IMR-90 (cell line): ENCODE results near the gene PITPNM1. TPM values are rescaled to one million over a fixed set of nuclear protein-coding genes. Genes with fewer than 3 reads are reported as not detected.

Source experiments
- ATAC-seq: fragments of 200-7000 bp; cut with Tn5 transposase; 2 replicates; pipeline ENCODE4 v1.9.1; 2020; ENCODE audit warnings: low read depth, mild to moderate bottlenecking, moderate library complexity
- BruUV-seq: library from RNA; stranded (reverse); fragments of 400-500 nt; replicated peaks from 2 replicates; lab custom pipeline; 2021; lab: Mats Ljungman, UMichigan
- CTCF ChIA-PET: fragments of 300-600 bp; formaldehyde crosslinking; extraction: SDS; loops from one replicate; lab custom pipeline; 2021; ENCODE audit warnings: antibody characterized with exemption; lab: Yijun Ruan, JAX
- POLR2A ChIA-PET: fragments of 300-600 bp; sonication (Branson Sonifier 250); formaldehyde crosslinking; loops from one replicate; lab custom pipeline; 2022; ENCODE audit warnings: antibody characterized with exemption; ENCODE audit not compliant: unreplicated experiment; lab: Charles Lee
- DNase-seq: peaks from one replicate; pipeline ENCODE4 v3.0.0; 2013
- H2AFZ ChIP-seq: replicated peaks from 2 replicates; pipeline ENCODE3; 2013; ENCODE audit warnings: low read length, mild to moderate bottlenecking; ENCODE audit not compliant: poor library complexity
- H2AK5ac ChIP-seq: 2 replicates; pipeline ENCODE4 v1.6.1; 2013; ENCODE audit warnings: low read depth, low read length, inconsistent platforms
- H2AK9ac ChIP-seq: replicated peaks from 2 replicates; pipeline ENCODE3; 2013; ENCODE audit warnings: mild to moderate bottlenecking, low read depth, low read length, moderate library complexity; ENCODE audit not compliant: poor library complexity
- H2BK120ac ChIP-seq: 2 replicates; pipeline ENCODE4 v1.6.1; 2013; ENCODE audit warnings: low read depth, low read length, inconsistent platforms
- H2BK15ac ChIP-seq: 3 replicates; pipeline ENCODE4 v1.6.1; 2013; ENCODE audit warnings: low read depth, low read length, inconsistent platforms
- H2BK20ac ChIP-seq: 2 replicates; pipeline ENCODE4 v1.6.1; 2013; ENCODE audit warnings: low read depth, mild to moderate bottlenecking, inconsistent platforms, low read length, moderate library complexity
- H2BK5ac ChIP-seq: 2 replicates; pipeline ENCODE4 v1.6.1; 2013; ENCODE audit warnings: mild to moderate bottlenecking, low read depth, low read length, inconsistent platforms; ENCODE audit not compliant: poor library complexity, severe bottlenecking
- H3K14ac ChIP-seq: replicated peaks from 2 replicates; pipeline ENCODE4 v1.6.1; 2013; ENCODE audit warnings: low read depth, low read length, inconsistent platforms
- H3K18ac ChIP-seq: 2 replicates; pipeline ENCODE4 v1.6.1; 2013; ENCODE audit warnings: low read depth, low read length, control low read depth
- H3K23ac ChIP-seq: 2 replicates; pipeline ENCODE4 v1.6.1; 2013; ENCODE audit warnings: low read depth, low read length, inconsistent platforms
- H3K27ac ChIP-seq: 2 replicates; pipeline ENCODE4 v1.5.1; 2013; ENCODE audit warnings: mild to moderate bottlenecking, control low read depth, low read length; ENCODE audit not compliant: insufficient read depth
- H3K27me3 ChIP-seq: 2 replicates; pipeline ENCODE4 v1.6.1; 2013; ENCODE audit warnings: low read length; ENCODE audit not compliant: control insufficient read depth, insufficient read depth
- H3K36me3 ChIP-seq: 2 replicates; pipeline ENCODE4 v1.6.1; 2013; ENCODE audit warnings: low read length, mixed read lengths; ENCODE audit not compliant: control insufficient read depth, insufficient read depth
- H3K4ac ChIP-seq: 2 replicates; pipeline ENCODE4 v1.6.1; 2013; ENCODE audit warnings: low read depth, low read length, inconsistent platforms
- H3K4me1 ChIP-seq: 2 replicates; pipeline ENCODE4 v1.6.1; 2013; ENCODE audit warnings: low read length, mixed read lengths; ENCODE audit not compliant: control insufficient read depth, insufficient read depth
- H3K4me2 ChIP-seq: 2 replicates; pipeline ENCODE4 v1.6.1; 2013; ENCODE audit warnings: low read depth, mild to moderate bottlenecking, control low read depth, low read length, moderate library complexity
- H3K4me3 ChIP-seq: 2 replicates; pipeline ENCODE4 v1.5.1; 2013; ENCODE audit warnings: low read depth, mild to moderate bottlenecking, control low read depth, low read length, moderate library complexity; ENCODE audit not compliant: insufficient read depth
- H3K56ac ChIP-seq: 2 replicates; pipeline ENCODE4 v1.6.1; 2013; ENCODE audit warnings: low read length, inconsistent platforms; ENCODE audit not compliant: insufficient read depth; ENCODE audit errors: extremely low read depth
- H3K79me1 ChIP-seq, 2 experiments: 2 replicates each; pipeline ENCODE4 v1.6.1; 2013; ENCODE audit warnings: low read length in 2 of 2, inconsistent platforms in 1 of 2, low read depth in 1 of 2
- H3K9ac ChIP-seq: 2 replicates; pipeline ENCODE4 v1.6.1; 2013; ENCODE audit warnings: low read depth, low read length, control low read depth
- H3K9me1 ChIP-seq: 2 replicates; pipeline ENCODE4 v1.6.1; 2013; ENCODE audit warnings: low read length, inconsistent platforms; ENCODE audit not compliant: insufficient read depth
- H3K9me3 ChIP-seq: 2 replicates; pipeline ENCODE4 v1.6.1; 2013; ENCODE audit warnings: low read length; ENCODE audit not compliant: control insufficient read depth, insufficient read depth
- H4K20me1 ChIP-seq: 2 replicates; pipeline ENCODE4 v1.6.1; 2013; ENCODE audit warnings: low read length, inconsistent platforms; ENCODE audit not compliant: insufficient read depth
- H4K5ac ChIP-seq: 2 replicates; pipeline ENCODE4 v1.6.1; 2013; ENCODE audit warnings: mild to moderate bottlenecking, low read depth, low read length, control low read depth
- H4K8ac ChIP-seq, 2 experiments: 2 replicates each; pipeline ENCODE4 v1.6.1; 2013; ENCODE audit warnings: low read depth in 2 of 2, low read length in 2 of 2, control low read depth in 1 of 2, inconsistent platforms in 1 of 2
- H4K91ac ChIP-seq: 2 replicates; pipeline ENCODE4 v1.6.1; 2013; ENCODE audit warnings: low read depth, low read length, inconsistent platforms; ENCODE audit not compliant: insufficient read depth
- BHLHE40 ChIP-seq: fragments of 150-350 bp; IDR thresholded peaks from 2 replicates; pipeline ENCODE4 v1.6.1; 2016; ENCODE audit warnings: mild to moderate bottlenecking, low read depth, low read length
- CEBPB ChIP-seq: IDR thresholded peaks from 2 replicates; pipeline ENCODE4 v1.6.1; 2012; ENCODE audit warnings: low read depth, low read length, improper control_type of control experiment
- CHD1 ChIP-seq: IDR thresholded peaks from 2 replicates; pipeline ENCODE4 v1.6.1; 2012; ENCODE audit warnings: low read depth, low read length, improper control_type of control experiment
- CTCF ChIP-seq: conservative IDR thresholded peaks from 2 replicates; pipeline ENCODE4 v1.5.1; 2012; ENCODE audit warnings: mild to moderate bottlenecking, low read depth, low read length, improper control_type of control experiment
- ELK1 ChIP-seq: fragments of 150-350 bp; IDR thresholded peaks from 2 replicates; pipeline ENCODE4 v1.6.1; 2016; ENCODE audit warnings: low read depth, mild to moderate bottlenecking, low read length, moderate library complexity, borderline replicate concordance
- FOS ChIP-seq: fragments of 150-350 bp; IDR thresholded peaks from 2 replicates; pipeline ENCODE4 v1.6.1; 2016; ENCODE audit warnings: low read depth, low read length
- MAFK ChIP-seq: IDR thresholded peaks from 2 replicates; pipeline ENCODE4 v1.6.1; 2012; ENCODE audit warnings: low read depth, low read length, improper control_type of control experiment
- MAZ ChIP-seq: IDR thresholded peaks from 2 replicates; pipeline ENCODE4 v1.6.1; 2012; ENCODE audit warnings: low read depth, mild to moderate bottlenecking, low read length, improper control_type of control experiment, moderate library complexity, borderline replicate concordance
- MXI1 ChIP-seq: IDR thresholded peaks from 2 replicates; pipeline ENCODE4 v1.6.1; 2012; ENCODE audit warnings: low read depth, mild to moderate bottlenecking, low read length, moderate library complexity, borderline replicate concordance
- NFE2L2 ChIP-seq: fragments of 150-350 bp; IDR thresholded peaks from 2 replicates; pipeline ENCODE4 v1.6.1; 2016; ENCODE audit warnings: low read depth, mild to moderate bottlenecking, low read length
- POLR2A ChIP-seq: IDR thresholded peaks from 2 replicates; pipeline ENCODE4 v1.6.1; 2012; ENCODE audit warnings: mild to moderate bottlenecking, low read depth, low read length
- RAD21 ChIP-seq: IDR thresholded peaks from 2 replicates; pipeline ENCODE4 v1.6.1; 2012; ENCODE audit warnings: low read length, improper control_type of control experiment
- RCOR1 ChIP-seq: IDR thresholded peaks from 2 replicates; pipeline ENCODE4 v1.6.1; 2012; ENCODE audit warnings: mild to moderate bottlenecking, low read length, improper control_type of control experiment; ENCODE audit not compliant: insufficient replicate concordance
- RFX5 ChIP-seq: IDR thresholded peaks from 2 replicates; pipeline ENCODE4 v1.8.0; 2012; ENCODE audit warnings: low read depth, mild to moderate bottlenecking, low read length, moderate library complexity
- SMC3 ChIP-seq: fragments of 150-350 bp; IDR thresholded peaks from 2 replicates; pipeline ENCODE4 v1.6.1; 2016; ENCODE audit warnings: low read depth, mild to moderate bottlenecking, antibody characterized with exemption, low read length, moderate library complexity
- USF2 ChIP-seq: fragments of 150-350 bp; IDR thresholded peaks from 2 replicates; pipeline ENCODE4 v1.6.1; 2017; ENCODE audit warnings: mild to moderate bottlenecking, antibody characterized with exemption, low read length, low read depth
- WGBS, 2 experiments: methylation state at CpG; one replicate each; pipeline versions ENCODE4 v1.1.5 to v1.1.7; 2013; ENCODE audit warnings: missing lambda C conversion rate in 2 of 2; ENCODE audit not compliant: insufficient read length in 1 of 2; ENCODE audit errors: extremely low coverage in 2 of 2; 5-methylcytosine and 5-hydroxymethylcytosine counted together
- dilution Hi-C: fragments of 300-500 bp; cut with HindIII; formaldehyde crosslinking; loops from one replicate; pipeline ENCODE4 v1.14.3; 2018; ENCODE audit warnings: low sequenced_read_pairs; ENCODE audit not compliant: unreplicated experiment
- in situ Hi-C: fragments of 300-500 bp; cut with MboI; formaldehyde crosslinking; loops from 3 replicates; pipeline ENCODE4 v1.14.3; 2019; ENCODE audit warnings: low sequenced_read_pairs, inconsistent platforms, mixed read lengths
- intact Hi-C: fragments of 100-400 bp; cut with micrococcal nuclease; formaldehyde crosslinking; loops from 2 replicates; pipeline ENCODE4 v1.10.0; 2022
- polyA plus RNA-seq, 3 experiments: library from polyadenylated mRNA; depleted of rRNA; stranded (reverse); fragments of >200 nt; gene quantifications; 2 replicates each; pipeline ENCODE4 v1.2.3, GENCODE V29; 2012; ENCODE audit warnings: low replicate concordance in 1 of 3
- total RNA-seq: library from RNA; depleted of rRNA; stranded (reverse); fragments of >200 nt; gene quantifications from 2 replicates; pipeline ENCODE4 v1.2.3, GENCODE V29; 2012

The PITPNM1 gene
- total and polyA plus RNA-seq, 2 of the 4 experiments (the other 2 are of a cell fraction): 5.0 to 15.4 TPM

GRCh38 chr11:67492069-67492727 is 13.0 kb downstream of the PITPNM1 start:
- Histone ChIP-seq H3K27ac (no peak overlapping the region), H3K4me3 (no peak overlapping the region), H2BK120ac (no peak overlapping the region), H3K56ac (no peak overlapping the region), H4K5ac (no peak overlapping the region), H3K4me2 (no peak overlapping the region), H3K23ac (no peak overlapping the region), H3K14ac (no peak overlapping the region), H3K9me3 (no peaks in the 10 kb centered on the region), H2AK5ac (no peak overlapping the region), H3K27me3 (no peaks in the 10 kb centered on the region), H3K79me1 (no peaks in the 10 kb centered on the region), H2AK9ac (no peak overlapping the region), H4K91ac (no peak overlapping the region), H3K36me3 (peaks cover 55% of the 10 kb centered on the region), H4K8ac (no peak overlapping the region), H3K18ac (no peak overlapping the region), H3K9ac (no peak overlapping the region), H2BK20ac (no peak overlapping the region), H4K20me1 (no peaks in the 10 kb centered on the region; the same call in 1 of the 2 replicates), H2BK5ac (no peak overlapping the region), H2BK15ac (no peak overlapping the region), H3K9me1 (peaks cover 4% of the 10 kb centered on the region; the same call in 1 of the 2 replicates), H2AFZ (no peak overlapping the region), H3K4me1 (no peaks in the 10 kb centered on the region), H3K4ac (no peak overlapping the region)
- CTCF ChIA-PET: no interaction called here
- ATAC-seq (no peak), DNase-seq (no peak)
- no TSS peak for BruUV-seq
- WGBS, 2 experiments: 85% methylated on average over 7 of the region's 19 CpGs; no CpG with 5 or more reads in 1 of the 2 experiments
- dilution Hi-C loops (no loop called here), in situ Hi-C loops (no loop called here), intact Hi-C loops (no loop called here)
- POLR2A ChIA-PET: no interaction called here
- no peak for TF ChIP-seq RCOR1
- no peak for TF ChIP-seq ELK1
- no peak for TF ChIP-seq RAD21
- no peak for TF ChIP-seq MAFK
- no peak for TF ChIP-seq SMC3
- no peak for TF ChIP-seq NFE2L2
- no peak for TF ChIP-seq CTCF
- no peak for TF ChIP-seq MXI1
- TF ChIP-seq FOS: no peak
- TF ChIP-seq BHLHE40: no peak
- no peak for TF ChIP-seq RFX5
- TF ChIP-seq MAZ: no peak
- TF ChIP-seq CEBPB: no peak
- TF ChIP-seq POLR2A: no peak
- TF ChIP-seq CHD1: no peak
- no peak for TF ChIP-seq USF2
